ENCODE results near the gene TBC1D10B.

The TBC1D10B gene

DNA sequence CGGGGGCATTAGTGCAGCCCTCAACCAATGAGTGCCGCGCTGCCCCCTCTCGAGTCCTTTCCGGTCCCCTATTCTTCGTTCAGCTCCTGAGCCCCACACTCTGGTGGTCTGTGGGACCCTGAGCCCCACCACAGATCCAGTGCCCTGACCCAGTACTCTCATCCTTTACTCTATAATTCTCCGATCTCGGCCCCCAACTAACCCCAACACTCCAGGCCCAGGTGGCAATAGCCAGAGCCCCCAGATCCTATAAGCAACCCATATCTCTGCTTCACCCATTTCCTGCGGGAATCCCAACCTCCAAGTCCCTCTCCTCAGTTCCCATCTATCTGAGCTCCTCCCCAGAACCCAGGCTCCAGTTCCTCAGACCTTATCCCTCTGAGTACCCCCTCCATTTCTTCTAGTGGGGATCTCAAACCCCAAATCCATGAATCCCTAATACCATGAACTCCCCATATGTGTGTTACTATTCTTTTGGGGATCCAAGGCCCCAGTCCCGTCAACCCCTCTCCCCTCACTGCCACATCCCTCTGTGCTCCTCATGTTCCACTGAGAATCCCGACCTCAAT is 1.0 kb upstream of the TBC1D10B start (continued):
- TF ChIP-seq, protein P1, sequence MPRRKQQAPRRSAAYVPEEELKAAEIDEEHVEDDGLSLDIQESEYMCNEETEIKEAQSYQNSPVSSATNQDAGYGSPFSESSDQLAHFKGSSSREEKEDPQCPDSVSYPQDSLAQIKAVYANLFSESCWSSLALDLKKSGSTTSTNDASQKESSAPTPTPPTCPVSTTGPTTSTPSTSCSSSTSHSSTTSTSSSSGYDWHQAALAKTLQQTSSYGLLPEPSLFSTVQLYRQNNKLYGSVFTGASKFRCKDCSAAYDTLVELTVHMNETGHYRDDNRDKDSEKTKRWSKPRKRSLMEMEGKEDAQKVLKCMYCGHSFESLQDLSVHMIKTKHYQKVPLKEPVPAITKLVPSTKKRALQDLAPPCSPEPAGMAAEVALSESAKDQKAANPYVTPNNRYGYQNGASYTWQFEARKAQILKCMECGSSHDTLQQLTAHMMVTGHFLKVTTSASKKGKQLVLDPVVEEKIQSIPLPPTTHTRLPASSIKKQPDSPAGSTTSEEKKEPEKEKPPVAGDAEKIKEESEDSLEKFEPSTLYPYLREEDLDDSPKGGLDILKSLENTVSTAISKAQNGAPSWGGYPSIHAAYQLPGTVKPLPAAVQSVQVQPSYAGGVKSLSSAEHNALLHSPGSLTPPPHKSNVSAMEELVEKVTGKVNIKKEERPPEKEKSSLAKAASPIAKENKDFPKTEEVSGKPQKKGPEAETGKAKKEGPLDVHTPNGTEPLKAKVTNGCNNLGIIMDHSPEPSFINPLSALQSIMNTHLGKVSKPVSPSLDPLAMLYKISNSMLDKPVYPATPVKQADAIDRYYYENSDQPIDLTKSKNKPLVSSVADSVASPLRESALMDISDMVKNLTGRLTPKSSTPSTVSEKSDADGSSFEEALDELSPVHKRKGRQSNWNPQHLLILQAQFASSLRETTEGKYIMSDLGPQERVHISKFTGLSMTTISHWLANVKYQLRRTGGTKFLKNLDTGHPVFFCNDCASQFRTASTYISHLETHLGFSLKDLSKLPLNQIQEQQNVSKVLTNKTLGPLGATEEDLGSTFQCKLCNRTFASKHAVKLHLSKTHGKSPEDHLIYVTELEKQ (tag by site-specific recombination; IDR thresholded peaks at IDR 0.05; ENCODE audit: borderline replicate concordance), result no peak
- no peak for TF ChIP-seq ZNF274 (IDR thresholded peaks at IDR 0.05; ENCODE audit: low read length)
- TF ChIP-seq ZNF274 (tag by site-specific recombination; IDR thresholded peaks at IDR 0.05; ENCODE audit: borderline replicate concordance), result no peak
- TF ChIP-seq ZNF623 (tag by site-specific recombination; IDR thresholded peaks at IDR 0.05), result no peak
- TF ChIP-seq KLF7 (tag by site-specific recombination; IDR thresholded peaks at IDR 0.05; ENCODE audit: borderline replicate concordance), result no peak; the same call in 1 of the 2 replicates
- no peak for TF ChIP-seq ZNF785 (tag by site-specific recombination; IDR thresholded peaks at IDR 0.05)
- no peak for TF ChIP-seq TCF7L2 (IDR thresholded peaks at IDR 0.05; ENCODE audit: borderline replicate concordance, low read depth, low read length)
- TF ChIP-seq, protein P2, sequence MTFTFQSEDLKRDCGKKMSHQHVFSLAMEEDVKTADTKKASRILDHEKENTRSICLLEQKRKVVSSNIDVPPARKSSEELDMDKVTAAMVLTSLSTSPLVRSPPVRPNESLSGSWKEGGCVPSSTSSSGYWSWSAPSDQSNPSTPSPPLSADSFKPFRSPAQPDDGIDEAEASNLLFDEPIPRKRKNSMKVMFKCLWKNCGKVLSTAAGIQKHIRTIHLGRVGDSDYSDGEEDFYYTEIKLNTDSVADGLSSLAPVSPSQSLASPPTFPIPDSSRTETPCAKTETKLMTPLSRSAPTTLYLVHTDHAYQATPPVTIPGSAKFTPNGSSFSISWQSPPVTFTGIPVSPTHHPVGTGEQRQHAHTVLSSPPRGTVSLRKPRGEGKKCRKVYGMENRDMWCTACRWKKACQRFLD (tag by site-specific recombination; IDR thresholded peaks at IDR 0.05), result no peak
- TF ChIP-seq ZNF791 (tag by site-specific recombination; IDR thresholded peaks at IDR 0.05), result no peak
- TF ChIP-seq ZNF596 (tag by site-specific recombination; IDR thresholded peaks at IDR 0.05), result no peak
- TF ChIP-seq ZNF138 (tag by site-specific recombination; IDR thresholded peaks at IDR 0.05; ENCODE audit: borderline replicate concordance), result no peak
- TF ChIP-seq, protein P3, sequence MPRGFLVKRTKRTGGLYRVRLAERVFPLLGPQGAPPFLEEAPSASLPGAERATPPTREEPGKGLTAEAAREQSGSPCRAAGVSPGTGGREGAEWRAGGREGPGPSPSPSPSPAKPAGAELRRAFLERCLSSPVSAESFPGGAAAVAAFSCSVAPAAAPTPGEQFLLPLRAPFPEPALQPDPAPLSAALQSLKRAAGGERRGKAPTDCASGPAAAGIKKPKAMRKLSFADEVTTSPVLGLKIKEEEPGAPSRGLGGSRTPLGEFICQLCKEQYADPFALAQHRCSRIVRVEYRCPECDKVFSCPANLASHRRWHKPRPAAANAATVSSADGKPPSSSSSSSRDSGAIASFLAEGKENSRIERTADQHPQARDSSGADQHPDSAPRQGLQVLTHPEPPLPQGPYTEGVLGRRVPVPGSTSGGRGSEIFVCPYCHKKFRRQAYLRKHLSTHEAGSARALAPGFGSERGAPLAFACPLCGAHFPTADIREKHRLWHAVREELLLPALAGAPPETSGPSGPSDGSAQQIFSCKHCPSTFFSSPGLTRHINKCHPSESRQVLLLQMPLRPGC (tag by site-specific recombination; IDR thresholded peaks at IDR 0.05), result no peak
- no peak for TF ChIP-seq ZNF747 (tag by site-specific recombination; IDR thresholded peaks at IDR 0.05)
- TF ChIP-seq, protein P4, sequence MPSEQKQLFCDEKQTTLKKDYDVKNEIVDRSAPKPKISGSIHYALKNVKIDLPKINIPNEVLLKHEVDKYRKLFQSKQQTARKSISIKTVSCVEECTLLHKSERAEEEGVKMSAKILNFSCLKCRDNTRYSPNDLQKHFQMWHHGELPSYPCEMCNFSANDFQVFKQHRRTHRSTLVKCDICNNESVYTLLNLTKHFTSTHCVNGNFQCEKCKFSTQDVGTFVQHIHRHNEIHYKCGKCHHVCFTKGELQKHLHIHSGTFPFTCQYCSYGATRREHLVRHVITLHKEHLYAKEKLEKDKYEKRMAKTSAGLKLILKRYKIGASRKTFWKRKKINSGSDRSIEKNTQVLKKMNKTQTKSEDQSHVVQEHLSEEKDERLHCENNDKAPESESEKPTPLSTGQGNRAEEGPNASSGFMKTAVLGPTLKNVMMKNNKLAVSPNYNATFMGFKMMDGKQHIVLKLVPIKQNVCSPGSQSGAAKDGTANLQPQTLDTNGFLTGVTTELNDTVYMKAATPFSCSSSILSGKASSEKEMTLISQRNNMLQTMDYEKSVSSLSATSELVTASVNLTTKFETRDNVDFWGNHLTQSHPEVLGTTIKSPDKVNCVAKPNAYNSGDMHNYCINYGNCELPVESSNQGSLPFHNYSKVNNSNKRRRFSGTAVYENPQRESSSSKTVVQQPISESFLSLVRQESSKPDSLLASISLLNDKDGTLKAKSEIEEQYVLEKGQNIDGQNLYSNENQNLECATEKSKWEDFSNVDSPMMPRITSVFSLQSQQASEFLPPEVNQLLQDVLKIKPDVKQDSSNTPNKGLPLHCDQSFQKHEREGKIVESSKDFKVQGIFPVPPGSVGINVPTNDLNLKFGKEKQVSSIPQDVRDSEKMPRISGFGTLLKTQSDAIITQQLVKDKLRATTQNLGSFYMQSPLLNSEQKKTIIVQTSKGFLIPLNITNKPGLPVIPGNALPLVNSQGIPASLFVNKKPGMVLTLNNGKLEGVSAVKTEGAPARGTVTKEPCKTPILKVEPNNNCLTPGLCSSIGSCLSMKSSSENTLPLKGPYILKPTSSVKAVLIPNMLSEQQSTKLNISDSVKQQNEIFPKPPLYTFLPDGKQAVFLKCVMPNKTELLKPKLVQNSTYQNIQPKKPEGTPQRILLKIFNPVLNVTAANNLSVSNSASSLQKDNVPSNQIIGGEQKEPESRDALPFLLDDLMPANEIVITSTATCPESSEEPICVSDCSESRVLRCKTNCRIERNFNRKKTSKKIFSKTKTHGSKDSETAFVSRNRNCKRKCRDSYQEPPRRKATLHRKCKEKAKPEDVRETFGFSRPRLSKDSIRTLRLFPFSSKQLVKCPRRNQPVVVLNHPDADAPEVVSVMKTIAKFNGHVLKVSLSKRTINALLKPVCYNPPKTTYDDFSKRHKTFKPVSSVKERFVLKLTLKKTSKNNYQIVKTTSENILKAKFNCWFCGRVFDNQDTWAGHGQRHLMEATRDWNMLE (tag by site-specific recombination; conservative IDR thresholded peaks at IDR 0.05; ENCODE audit: low read depth), result no peak
- TF ChIP-seq SCRT1 (tag by site-specific recombination; IDR thresholded peaks at IDR 0.05; ENCODE audit: borderline replicate concordance), result no peak
- no peak for TF ChIP-seq ZNF350 (tag by site-specific recombination; IDR thresholded peaks at IDR 0.05)
- TF ChIP-seq ZNF16 (tag by site-specific recombination; IDR thresholded peaks at IDR 0.05; ENCODE audit: low read depth), result no peak
- TF ChIP-seq GLI4 (tag by site-specific recombination; IDR thresholded peaks at IDR 0.05), result peak; percentile 65
- TF ChIP-seq ZNF621 (tag by site-specific recombination; IDR thresholded peaks at IDR 0.05), result no peak
- TF ChIP-seq ZNF624 (tag by site-specific recombination; IDR thresholded peaks at IDR 0.05), result no peak
- 0 out of 2 replicates have a peak, but pooled peaks have one; percentile 30 for TF ChIP-seq KLF16 (tag by site-specific recombination; IDR thresholded peaks at IDR 0.05)
- no peak for TF ChIP-seq ZSCAN16 (tag by site-specific recombination; IDR thresholded peaks at IDR 0.05)
- TF ChIP-seq, protein P5, sequence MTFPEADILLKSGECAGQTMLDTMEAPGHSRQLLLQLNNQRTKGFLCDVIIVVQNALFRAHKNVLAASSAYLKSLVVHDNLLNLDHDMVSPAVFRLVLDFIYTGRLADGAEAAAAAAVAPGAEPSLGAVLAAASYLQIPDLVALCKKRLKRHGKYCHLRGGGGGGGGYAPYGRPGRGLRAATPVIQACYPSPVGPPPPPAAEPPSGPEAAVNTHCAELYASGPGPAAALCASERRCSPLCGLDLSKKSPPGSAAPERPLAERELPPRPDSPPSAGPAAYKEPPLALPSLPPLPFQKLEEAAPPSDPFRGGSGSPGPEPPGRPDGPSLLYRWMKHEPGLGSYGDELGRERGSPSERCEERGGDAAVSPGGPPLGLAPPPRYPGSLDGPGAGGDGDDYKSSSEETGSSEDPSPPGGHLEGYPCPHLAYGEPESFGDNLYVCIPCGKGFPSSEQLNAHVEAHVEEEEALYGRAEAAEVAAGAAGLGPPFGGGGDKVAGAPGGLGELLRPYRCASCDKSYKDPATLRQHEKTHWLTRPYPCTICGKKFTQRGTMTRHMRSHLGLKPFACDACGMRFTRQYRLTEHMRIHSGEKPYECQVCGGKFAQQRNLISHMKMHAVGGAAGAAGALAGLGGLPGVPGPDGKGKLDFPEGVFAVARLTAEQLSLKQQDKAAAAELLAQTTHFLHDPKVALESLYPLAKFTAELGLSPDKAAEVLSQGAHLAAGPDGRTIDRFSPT (tag by site-specific recombination; IDR thresholded peaks at IDR 0.05), result peak; percentile 10; the same call in 1 of the 2 replicates
- TF ChIP-seq ZBTB7A (tag by site-specific recombination; IDR thresholded peaks at IDR 0.05; ENCODE audit: low read depth), result peak; percentile 59
- no peak for TF ChIP-seq ZFHX2 (tag by site-specific recombination; conservative IDR thresholded peaks at IDR 0.05)
- no peak for TF ChIP-seq ZNF701 (tag by site-specific recombination; IDR thresholded peaks at IDR 0.05)
- TF ChIP-seq, protein P6, sequence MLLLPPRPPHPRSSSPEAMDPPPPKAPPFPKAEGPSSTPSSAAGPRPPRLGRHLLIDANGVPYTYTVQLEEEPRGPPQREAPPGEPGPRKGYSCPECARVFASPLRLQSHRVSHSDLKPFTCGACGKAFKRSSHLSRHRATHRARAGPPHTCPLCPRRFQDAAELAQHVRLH (tag by site-specific recombination; IDR thresholded peaks at IDR 0.05), result no peak
